Activated CD4-positive, alpha-beta T cell treated with anti-CD3 and anti-CD28 coated beads, Interleukin-2, amount 10 ng/mL, durations not matched to agents 24 days and 14 days (primary cell): ENCODE measurements around the gene GLYATL1B. TPM values are rescaled to one million over a fixed set of nuclear protein-coding genes. Genes with fewer than 3 reads are reported as not detected.
A peak's percentile ranks its signal among the peaks of the same experiment; 100 is the strongest.
"Not testable (repeated sequence)": the region's sequence is repeated elsewhere in the genome, so short reads cannot be mapped to it uniquely, and the experiment has no call there.

Experiments
- DNase-seq: peaks from one replicate; pipeline ENCODE4 v3.0.0; 2022
- H3K27ac Mint-ChIP-seq: one replicate; pipeline ENCODE4 v1.8.0; 2022; ENCODE audit warnings: mild to moderate bottlenecking, mixed read lengths
- H3K27me3 Mint-ChIP-seq: one replicate; pipeline ENCODE4 v1.8.0; 2022; ENCODE audit warnings: mixed read lengths
- H3K36me3 Mint-ChIP-seq: one replicate; pipeline ENCODE4 v1.8.0; 2022; ENCODE audit warnings: low read depth, mild to moderate bottlenecking, mixed read lengths
- H3K4me1 Mint-ChIP-seq: one replicate; pipeline ENCODE4 v1.8.0; 2021; ENCODE audit warnings: mixed read lengths
- H3K4me3 Mint-ChIP-seq: one replicate; pipeline ENCODE4 v1.8.0; 2022; ENCODE audit warnings: mild to moderate bottlenecking, moderate library complexity, mixed read lengths
- H3K9me3 Mint-ChIP-seq: one replicate; pipeline ENCODE4 v1.8.0; 2021; ENCODE audit warnings: mixed read lengths
- intact Hi-C: fragments of 100-400 bp; cut with micrococcal nuclease; formaldehyde crosslinking; loops from one replicate; pipeline ENCODE4 v1.15.1; 2023
- total RNA-seq: library from RNA; stranded (reverse); gene quantifications from 2 replicates; pipeline ENCODE4 v1.2.3, GENCODE V29; 2022

GLYATL1B gene, protein sequence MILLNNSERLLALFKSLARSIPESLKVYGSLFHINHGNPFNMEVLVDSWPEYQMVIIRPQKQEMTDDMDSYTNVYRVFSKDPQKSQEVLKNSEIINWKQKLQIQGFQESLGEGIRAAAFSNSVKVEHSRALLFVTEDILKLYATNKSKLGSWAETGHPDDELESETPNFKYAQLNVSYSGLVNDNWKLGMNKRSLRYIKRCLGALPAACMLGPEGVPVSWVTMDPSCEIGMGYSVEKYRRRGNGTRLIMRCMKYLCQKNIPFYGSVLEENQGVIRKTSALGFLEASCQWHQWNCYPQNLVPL
- not detected in 2 replicates for total RNA-seq

GRCh38 chr11:59086007-59086406 is at the start of gene GLYATL1B:
GLYATL1B (plus strand) TSS chr11:59086307; CDS start chr11:59086307, 0 bp downstream.
- H3K9me3 Mint-ChIP-seq, H3K4me3 Mint-ChIP-seq, H3K4me1 Mint-ChIP-seq, intact Hi-C loops, H3K27ac Mint-ChIP-seq, H3K36me3 Mint-ChIP-seq, DNase-seq: not testable (repeated sequence)
- peaks cover 30% of the 10 kb centered on the region for H3K27me3 Mint-ChIP-seq

DNA sequence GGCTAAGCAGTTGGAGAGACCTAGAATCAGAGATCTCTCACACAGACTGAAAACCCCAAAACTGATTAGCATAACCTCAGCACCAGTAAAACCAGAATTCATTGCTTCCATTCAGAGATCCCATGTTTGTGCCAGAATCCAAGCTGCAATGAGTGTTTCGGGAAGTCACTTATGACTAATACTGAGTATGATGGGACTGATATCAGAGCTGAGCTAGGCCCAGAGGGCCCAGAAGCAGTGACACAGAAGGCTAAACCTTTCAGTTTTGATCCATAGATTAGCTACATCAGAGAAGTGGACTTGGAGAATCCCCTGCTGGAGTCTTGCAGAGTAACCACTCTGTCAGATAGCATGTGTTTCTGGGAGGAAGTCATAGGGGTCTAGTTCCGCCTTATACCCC is 49.6 kb upstream of the GLYATL1B start:
- H3K27ac Mint-ChIP-seq, DNase-seq, H3K9me3 Mint-ChIP-seq, H3K36me3 Mint-ChIP-seq, intact Hi-C loops, H3K4me1 Mint-ChIP-seq, H3K4me3 Mint-ChIP-seq: not testable (repeated sequence)
- H3K27me3 Mint-ChIP-seq: peaks cover 20% of the 10 kb centered on the region

GRCh38 chr11:59037434-59037833 is 48.7 kb upstream of the GLYATL1B start:
- H3K36me3 Mint-ChIP-seq, H3K4me3 Mint-ChIP-seq, H3K4me1 Mint-ChIP-seq, intact Hi-C loops, H3K9me3 Mint-ChIP-seq, H3K27ac Mint-ChIP-seq, DNase-seq: not testable (repeated sequence)
- peaks cover 15% of the 10 kb centered on the region for H3K27me3 Mint-ChIP-seq

DNA sequence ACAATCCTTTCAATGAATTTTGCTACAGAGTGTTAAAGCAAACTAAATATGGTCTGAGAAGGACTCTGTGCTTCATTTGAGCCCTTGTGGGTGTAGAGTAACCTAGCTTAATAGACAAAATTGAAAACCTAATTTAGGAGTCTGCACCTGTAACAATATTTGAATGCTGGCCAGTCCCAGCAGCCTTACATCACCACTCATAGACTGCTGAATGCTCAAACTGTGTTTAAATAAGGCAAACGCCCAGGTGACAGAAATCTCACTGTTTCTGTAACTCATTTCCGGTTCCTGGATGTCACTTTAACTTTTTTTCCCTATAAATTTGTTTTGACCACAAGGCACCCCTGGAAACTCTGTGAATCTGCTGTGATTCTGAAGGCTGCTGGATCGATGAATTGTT is 45.5 kb upstream of the GLYATL1B start:
- H3K4me3 Mint-ChIP-seq: no peak overlapping the region
- H3K4me1 Mint-ChIP-seq: no peaks in the 10 kb centered on the region
- no peak for DNase-seq
- no peaks in the 10 kb centered on the region for H3K9me3 Mint-ChIP-seq
- H3K27me3 Mint-ChIP-seq: peaks cover 10% of the 10 kb centered on the region
- no peaks in the 10 kb centered on the region for H3K36me3 Mint-ChIP-seq
- intact Hi-C loops: no loop called here
- no peak overlapping the region for H3K27ac Mint-ChIP-seq

DNA sequence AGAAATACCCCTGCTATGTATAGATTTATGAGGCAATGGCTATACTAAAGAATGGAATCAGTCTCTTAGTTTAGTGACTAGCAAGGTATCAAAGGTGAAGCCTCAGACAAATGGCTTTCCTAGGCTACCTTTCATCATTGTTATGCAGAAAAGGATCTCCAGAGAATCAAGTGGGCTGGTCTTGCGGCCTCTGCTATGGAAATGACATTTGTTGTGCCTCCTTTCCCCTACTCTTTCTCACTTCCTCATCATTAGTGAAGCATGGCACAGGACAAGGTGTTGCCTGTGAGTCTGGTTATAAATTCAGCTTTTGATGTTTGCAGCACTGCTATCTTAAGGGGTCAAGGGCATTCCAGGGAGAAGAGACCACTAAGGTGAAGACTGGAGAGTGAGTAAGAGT is 34.7 kb upstream of the GLYATL1B start:
- H3K4me1 Mint-ChIP-seq, H3K9me3 Mint-ChIP-seq, H3K27ac Mint-ChIP-seq, DNase-seq, H3K36me3 Mint-ChIP-seq, H3K4me3 Mint-ChIP-seq: not testable (repeated sequence)
- intact Hi-C loops: loop anchor here (10.0 kb wide), 1 partner anchor 397 kb away; no protein-coding TSS in a partner anchor
- H3K27me3 Mint-ChIP-seq: peaks cover 19% of the 10 kb centered on the region

- peaks cover 27% of the 10 kb centered on the region for H3K27me3 Mint-ChIP-seq
- H3K4me1 Mint-ChIP-seq, H3K36me3 Mint-ChIP-seq, H3K27ac Mint-ChIP-seq, H3K4me3 Mint-ChIP-seq, H3K9me3 Mint-ChIP-seq, DNase-seq: not testable (repeated sequence)
- intact Hi-C loops: loop anchor here (10.0 kb wide), 1 partner anchor 398 kb away; no protein-coding TSS in a partner anchor
Observed at GRCh38 chr11:59052355-59052754, 33.8 kb upstream of the GLYATL1B start.

GRCh38 chr11:59053387-59053786 is 32.7 kb upstream of the GLYATL1B start:
- H3K9me3 Mint-ChIP-seq: no peaks in the 10 kb centered on the region
- H3K4me3 Mint-ChIP-seq: no peak overlapping the region
- H3K27me3 Mint-ChIP-seq: peaks cover 27% of the 10 kb centered on the region
- peaks cover 5% of the 10 kb centered on the region for H3K4me1 Mint-ChIP-seq
- H3K27ac Mint-ChIP-seq: no peak overlapping the region
- DNase-seq: peak; percentile 93
- H3K36me3 Mint-ChIP-seq: no peaks in the 10 kb centered on the region
- intact Hi-C loops: loop anchor here (1.0 to 10.0 kb wide), 3 partner anchors 83 to 399 kb away; no protein-coding TSS in a partner anchor

- intact Hi-C loops: loop anchor here (1.0 to 10.0 kb wide), 4 partner anchors 44 to 404 kb away; no protein-coding TSS in a partner anchor
- H3K9me3 Mint-ChIP-seq, H3K27ac Mint-ChIP-seq, H3K4me1 Mint-ChIP-seq, H3K36me3 Mint-ChIP-seq: not testable (repeated sequence)
- peaks cover 37% of the 10 kb centered on the region for H3K27me3 Mint-ChIP-seq
- peak; percentile 96 for DNase-seq
- peak overlapping the region; percentile 82 for H3K4me3 Mint-ChIP-seq
Observed at GRCh38 chr11:59058120-59059033, 27.7 kb upstream of the GLYATL1B start.

DNA sequence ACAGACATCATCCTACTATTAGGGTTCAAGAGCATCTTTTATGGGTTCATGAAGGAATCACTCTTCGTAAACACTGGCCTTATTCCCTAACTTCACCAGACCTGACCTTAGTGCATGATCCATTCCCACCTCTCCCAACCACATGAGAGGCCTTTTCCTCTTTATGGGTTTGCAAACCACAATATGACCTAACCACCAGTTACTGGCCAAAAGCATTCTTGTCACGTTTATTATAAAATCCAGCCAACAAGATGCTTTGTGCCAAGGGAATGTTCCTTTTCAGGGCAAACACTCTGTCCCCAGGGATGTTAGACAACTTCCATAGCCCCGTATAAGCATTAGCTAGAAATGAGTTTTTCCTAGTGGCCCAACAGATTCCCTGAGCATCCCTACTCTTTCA is 26.0 kb upstream of the GLYATL1B start:
- H3K9me3 Mint-ChIP-seq, H3K27ac Mint-ChIP-seq, H3K4me1 Mint-ChIP-seq, intact Hi-C loops, H3K36me3 Mint-ChIP-seq, H3K4me3 Mint-ChIP-seq, DNase-seq: not testable (repeated sequence)
- H3K27me3 Mint-ChIP-seq: peaks cover 47% of the 10 kb centered on the region

DNA sequence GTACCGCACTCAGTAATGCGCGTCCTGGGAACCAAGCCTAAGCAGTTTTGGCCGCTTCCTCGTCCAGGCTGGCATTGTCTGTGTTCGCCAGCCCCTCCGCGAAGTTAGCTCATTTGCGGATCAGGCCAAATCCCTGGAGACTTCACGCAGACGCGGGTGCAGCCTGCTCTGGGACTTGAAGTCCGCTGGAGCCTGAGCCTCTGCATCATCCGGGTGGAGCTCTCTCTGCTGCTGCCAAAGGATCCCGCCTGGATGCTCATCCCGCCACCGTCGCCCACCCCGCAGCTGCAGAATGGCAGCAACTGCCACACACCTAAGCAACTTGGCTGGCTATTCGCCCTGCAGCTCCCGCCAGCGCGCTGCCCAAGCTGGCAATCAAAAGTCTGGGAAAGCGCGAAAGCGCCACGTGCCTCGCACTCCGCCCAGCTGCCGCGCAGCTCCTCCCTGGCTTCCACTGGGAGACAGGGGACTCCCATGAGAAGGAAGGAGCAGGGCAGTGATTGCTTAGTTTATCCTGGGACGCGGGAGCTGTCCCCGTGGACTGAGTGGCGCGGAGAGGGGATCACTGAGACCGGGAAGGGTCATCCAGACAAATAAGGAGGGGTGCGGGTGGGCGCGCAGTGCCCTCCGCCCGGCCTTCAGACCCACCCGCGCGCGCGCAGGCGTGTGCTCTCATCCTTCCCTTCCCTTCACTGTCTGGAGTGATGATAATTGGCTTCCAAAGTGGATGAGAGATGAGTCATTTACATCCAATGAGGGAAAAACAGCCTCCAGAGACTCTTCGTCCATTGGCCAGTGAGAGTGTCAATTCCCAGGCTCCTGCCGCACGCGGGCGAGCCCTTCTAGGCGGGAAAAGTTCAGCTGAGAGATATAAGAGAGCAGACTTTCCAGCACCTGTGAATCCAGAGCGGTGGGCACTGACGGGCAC is 23.2 kb upstream of the GLYATL1B start:
- Mint-ChIP-seq H3K27me3 (peaks cover 44% of the 10 kb centered on the region), H3K36me3 (no peaks in the 10 kb centered on the region), H3K27ac (no peak overlapping the region), H3K4me3 (no peak overlapping the region), H3K9me3 (no peaks in the 10 kb centered on the region), H3K4me1 (peaks cover 7% of the 10 kb centered on the region)
- intact Hi-C loops: no loop called here
- no peak for DNase-seq

- peaks cover 43% of the 10 kb centered on the region for H3K27me3 Mint-ChIP-seq
- H3K4me1 Mint-ChIP-seq, DNase-seq, H3K27ac Mint-ChIP-seq, H3K36me3 Mint-ChIP-seq, H3K9me3 Mint-ChIP-seq, intact Hi-C loops, H3K4me3 Mint-ChIP-seq: not testable (repeated sequence)
Observed at GRCh38 chr11:59063996-59064727, 21.9 kb upstream of the GLYATL1B start.

- H3K27me3 Mint-ChIP-seq: peaks cover 47% of the 10 kb centered on the region
- no peaks in the 10 kb centered on the region for H3K9me3 Mint-ChIP-seq
- no peak overlapping the region for H3K27ac Mint-ChIP-seq
- DNase-seq: no peak
- H3K4me1 Mint-ChIP-seq: no peaks in the 10 kb centered on the region
- intact Hi-C loops: no loop called here
- H3K4me3 Mint-ChIP-seq: no peak overlapping the region
- no peaks in the 10 kb centered on the region for H3K36me3 Mint-ChIP-seq
Observed at GRCh38 chr11:59069087-59069486, 17.0 kb upstream of the GLYATL1B start.
